ENCODE data around the gene TOLLIP.
"Not testable (repeated sequence)": the region's sequence is repeated elsewhere in the genome, so short reads cannot be mapped to it uniquely, and the experiment has no call there.

Gene TOLLIP

DNA sequence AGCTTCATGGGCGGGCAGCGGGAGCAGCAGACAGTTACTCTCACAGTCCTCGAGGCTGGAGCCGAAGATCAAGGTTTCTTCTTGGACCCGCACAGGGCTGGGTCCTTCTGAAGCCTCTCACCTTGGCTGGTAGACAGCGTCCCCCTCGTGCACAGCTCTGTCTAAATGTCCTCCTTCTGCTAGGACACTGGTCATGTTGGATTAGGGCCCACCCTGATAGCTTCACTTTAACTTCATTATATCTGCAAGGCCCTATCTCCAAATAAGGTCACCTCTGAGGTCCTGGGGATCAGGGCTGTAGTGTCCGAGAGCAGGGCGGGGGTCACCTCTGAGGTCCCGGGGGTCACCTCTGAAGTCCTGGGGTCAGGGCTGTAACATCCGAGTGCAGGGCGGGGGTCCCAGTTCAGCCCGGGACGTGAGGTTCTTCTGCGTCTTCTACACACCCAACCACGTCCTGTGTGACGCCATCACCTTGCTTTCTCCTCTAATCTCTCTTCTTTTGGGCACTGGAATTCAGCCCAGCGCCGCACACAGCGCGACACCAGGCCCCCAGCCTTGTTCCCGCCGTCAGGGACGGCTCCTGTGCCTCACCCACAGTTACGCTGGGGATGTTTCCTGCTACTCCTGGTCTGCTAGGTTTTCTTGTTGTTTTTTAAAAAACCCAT is 34.1 kb upstream of the TOLLIP start:
- DNase-seq, result no peak

DNA sequence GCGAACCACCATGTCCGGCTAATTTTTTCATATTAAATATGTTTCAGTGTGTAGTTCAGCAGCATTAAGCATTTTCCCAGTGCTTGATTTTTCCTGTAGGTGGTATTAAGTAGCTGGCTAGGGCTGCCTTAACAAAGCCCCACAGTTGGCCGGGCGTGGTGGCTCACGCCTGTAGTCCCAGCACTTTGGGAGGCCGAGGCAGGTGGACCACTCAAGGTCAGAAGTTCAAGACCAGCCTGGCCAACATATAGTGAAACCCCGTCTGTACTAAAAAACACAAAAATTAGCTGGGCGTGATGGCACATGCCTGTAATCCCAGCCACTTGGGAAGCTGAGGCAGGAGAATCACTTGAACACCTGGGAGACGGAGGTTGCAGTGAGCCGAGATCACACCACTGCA is 33.5 kb upstream of the TOLLIP start:
- no peak for DNase-seq

GRCh38 chr11:1341928-1342524 is 32.6 kb upstream of the TOLLIP start:
- no peak for DNase-seq

DNA sequence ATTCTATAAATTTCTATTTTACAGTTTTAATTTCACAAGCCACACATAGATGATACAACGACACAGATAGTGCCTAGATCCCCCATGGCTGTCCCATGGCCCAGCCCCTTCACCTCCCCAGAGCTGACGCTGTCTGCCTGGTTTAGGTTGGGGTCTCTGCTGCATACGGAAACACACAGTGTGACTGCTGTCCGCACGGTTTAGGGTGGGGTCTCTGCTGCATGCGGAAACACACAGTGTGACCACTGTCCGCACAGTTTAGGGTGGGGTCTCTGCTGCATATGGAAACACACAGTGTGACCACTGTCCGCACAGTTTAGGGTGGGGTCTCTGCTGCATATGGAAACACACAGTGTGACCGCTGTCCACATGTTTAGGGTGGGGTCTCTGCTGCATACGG is 31.8 kb upstream of the TOLLIP start:
- DNase-seq, result not testable (repeated sequence)

DNA sequence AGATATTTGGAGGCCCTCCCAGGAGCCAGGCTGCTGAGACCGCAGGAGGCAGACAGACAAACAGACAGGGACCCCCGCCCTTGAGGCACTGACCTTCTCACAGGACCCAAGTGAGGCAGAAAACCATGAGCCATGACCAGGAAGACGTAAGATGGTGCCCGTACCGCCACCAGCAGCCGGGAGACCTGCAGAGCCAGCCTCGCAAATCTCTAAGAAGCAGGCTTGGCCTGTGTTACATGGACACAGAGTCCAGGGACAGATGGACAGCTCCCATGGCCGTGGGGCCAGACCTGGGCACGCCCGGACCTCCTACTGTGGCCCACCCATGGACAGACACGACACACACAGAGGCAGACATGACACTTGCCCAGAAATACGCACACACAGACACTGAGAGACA is 30.7 kb upstream of the TOLLIP start:
- DNase-seq, result no peak

- no peak for DNase-seq
Observed at GRCh38 chr11:1339066-1339675, 29.7 kb upstream of the TOLLIP start.

- no peak for DNase-seq
Observed at GRCh38 chr11:1338201-1339065, 29.0 kb upstream of the TOLLIP start.

DNA sequence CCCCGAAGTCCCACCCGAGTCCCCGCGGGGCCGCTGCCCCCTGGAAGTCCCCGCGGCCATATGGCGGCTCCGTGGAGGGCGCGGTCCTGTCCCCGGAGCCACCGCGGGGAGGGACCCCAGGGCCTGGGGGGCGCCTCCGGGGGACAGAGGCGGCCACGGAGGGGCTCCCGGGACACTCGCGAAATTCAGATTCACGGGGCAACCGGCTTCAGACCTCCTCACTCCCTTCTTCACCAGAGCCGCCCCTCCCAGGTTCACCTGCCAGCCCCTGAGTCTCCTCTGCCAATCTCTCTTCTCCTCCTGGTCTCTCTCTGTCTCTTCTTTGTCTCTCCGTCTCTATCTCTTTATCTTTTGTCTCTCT is 28.2 kb upstream of the TOLLIP start:
- no peak for DNase-seq

GRCh38 chr11:1336836-1337646 is 27.6 kb upstream of the TOLLIP start:
- DNase-seq, result peak; percentile 45

DNA sequence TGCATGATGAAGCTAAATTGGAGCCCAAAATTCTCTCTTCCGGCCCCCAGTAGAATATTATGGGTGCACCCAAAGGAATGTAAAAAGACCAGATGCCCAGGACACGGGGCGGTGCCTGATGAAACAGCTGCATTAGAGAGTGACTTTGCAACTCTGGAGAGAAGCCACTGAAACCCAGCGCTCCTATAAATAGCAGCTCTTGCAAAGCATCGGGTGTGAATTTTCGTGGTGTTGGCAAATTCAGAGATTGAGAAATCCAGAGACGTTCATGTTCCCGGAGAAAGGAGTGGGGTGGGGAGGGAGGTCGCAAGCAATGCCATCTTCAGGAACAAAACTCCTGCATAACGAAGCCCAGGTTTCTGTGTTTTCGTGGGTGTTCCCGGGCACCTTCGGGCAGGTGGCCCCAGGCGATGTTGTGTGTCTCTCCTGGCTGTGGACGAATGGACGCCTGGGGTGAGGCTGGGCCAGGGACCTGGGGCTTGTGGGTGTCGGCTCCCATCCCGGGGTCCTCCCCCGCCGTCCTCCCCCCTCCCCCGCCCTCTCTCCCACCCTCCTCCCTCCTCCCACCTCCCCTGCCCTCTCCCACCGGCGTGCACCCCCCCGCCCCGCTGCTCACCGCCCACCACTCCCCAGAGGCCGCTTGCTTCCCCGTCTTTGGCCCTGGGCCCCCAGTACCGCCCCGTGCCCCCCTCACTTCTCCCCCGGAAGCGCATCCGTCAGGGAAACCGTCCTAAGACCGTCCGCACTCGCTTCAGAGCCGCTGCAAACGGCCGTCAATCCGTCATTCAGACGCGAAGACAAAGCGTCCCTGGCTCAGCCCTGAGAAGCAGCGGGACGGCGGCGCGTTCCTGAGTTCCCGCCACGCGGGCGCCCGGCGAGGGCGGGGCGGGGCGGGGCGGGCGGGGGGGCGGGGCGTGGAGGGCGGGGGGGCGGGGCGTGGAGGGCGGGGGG is 26.7 kb upstream of the TOLLIP start:
- peak; percentile 58 for DNase-seq

GRCh38 chr11:1335264-1335810 is 25.9 kb upstream of the TOLLIP start:
- DNase-seq, result no peak

DNA sequence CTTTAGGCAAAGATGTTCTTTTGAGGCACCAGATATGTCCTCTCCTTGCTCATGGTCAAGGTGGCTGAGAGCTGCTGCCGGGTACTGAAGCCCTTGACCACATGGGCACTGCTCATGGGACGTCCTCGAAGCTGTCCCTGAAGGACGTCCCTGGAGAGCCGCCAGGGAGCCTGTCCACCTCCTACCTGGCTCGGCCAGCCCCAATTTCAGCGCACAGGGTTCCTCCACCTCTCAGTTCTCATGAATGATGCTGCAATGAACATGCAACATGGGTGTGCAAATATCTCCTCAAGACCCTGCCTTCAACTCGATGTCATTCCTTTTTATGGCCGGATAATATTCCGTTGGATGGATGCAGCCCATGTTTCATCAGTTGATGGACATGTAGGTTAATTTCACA is 24.4 kb upstream of the TOLLIP start:
- DNase-seq, result no peak

DNA sequence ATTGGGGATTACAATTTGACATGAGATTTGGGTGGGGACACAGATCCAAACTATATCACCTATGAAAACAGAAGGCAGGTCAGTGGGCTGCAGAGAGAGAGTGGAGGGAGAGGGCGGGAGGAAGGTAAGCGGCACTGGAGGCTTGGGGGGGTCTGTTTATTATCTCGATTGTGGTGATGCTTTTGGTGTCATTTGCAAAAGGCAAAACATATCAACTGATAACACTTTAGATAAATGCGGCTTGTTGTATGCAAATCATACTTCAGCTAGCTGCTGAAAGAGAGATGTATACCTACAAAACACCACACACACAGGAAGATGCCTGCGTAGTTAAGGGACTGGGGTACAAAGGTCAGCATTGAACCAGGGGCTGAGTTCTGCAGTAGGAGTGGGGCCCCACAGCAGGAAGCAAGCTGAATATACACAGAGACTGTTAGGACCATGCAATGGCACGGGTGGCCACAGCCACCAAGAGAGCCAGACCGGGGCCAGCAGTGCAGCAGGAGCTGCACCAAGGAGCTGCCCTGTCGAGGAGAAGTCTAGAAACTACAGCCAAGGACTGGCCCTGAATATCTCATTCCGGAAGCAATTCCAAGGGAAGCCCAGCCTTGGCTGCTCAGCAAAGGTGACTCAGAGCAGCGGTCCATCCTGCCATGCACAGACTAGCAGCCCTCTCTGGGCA is 23.8 kb upstream of the TOLLIP start:
- DNase-seq, result no peak

DNA sequence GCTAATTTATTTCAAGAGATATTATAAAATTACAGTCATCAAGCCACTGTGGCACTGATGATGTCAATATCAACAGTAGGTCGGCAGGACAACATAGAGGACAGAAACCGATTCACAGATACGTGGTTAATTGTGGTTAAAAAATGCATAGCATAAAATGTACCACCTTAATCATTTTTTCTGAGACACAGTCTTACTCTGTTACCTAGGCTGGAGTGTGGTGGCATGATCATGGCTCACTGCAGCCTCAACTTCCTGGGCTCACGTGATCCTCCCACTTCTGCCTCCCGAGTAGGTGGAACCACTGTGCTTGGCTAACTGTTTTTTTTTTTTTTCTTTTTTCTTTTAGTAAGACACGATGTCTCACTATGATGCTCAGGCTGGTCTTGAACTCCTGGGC is 21.0 kb upstream of the TOLLIP start:
- DNase-seq, result no peak

- DNase-seq, result no peak
Observed at GRCh38 chr11:1327064-1327460, 17.6 kb upstream of the TOLLIP start.

DNA sequence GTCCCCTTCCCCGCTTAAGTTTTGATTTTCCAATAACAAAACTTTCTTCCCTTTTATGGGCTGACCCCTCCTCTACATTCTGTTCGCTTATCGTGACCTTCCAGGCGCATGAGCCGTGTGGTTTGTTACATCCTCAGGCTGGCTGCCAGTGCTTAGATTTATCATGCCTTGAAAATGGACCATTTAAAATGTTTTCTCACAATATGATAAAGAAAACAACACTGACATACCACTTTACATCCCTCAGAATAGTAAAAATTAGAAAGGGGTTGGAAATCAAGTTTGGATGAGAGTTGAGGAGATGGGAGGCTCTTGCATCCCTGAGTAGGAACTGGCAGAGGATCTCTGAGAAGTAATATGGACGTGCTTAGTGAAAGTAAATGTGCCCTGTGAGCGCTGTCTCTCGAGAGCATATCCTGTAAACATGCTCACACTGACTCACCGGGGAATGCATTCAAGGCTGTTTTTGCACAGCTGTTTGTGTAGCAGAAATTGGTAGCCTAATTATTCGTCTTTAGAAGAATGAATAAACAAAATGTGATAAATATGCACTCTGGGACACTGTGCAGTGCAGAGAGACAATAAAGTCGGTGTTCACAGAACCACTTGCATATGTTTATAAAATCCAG is 17.1 kb upstream of the TOLLIP start:
- DNase-seq, result no peak

DNA sequence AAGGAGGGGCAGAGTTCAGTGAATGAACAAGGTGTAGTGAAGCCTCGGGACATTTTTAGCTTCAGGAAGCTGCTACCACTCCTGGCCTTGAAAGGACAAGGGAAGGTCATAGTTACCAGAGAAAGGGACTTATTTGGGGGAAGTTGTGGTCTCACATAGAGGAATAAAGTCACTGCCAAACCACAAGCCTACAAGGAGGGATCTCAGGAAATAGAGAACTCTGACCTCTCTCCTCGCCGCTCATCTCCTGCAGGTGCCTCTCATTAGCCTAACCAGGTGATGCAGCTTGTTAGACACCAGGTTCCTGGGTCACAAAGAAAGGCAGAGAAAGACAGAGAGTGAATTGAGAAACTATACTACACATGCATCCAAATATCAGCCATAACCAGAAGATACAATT is 14.3 kb upstream of the TOLLIP start:
- no peak for DNase-seq

GRCh38 chr11:1317993-1318392 is 8.6 kb upstream of the TOLLIP start:
- DNase-seq, result no peak

- no peak for DNase-seq
Observed at GRCh38 chr11:1317432-1317831, 8.0 kb upstream of the TOLLIP start.

GRCh38 chr11:1310772-1311468 is 1.5 kb upstream of the TOLLIP start:
- DNase-seq, result peak; percentile 17
